HEK293 (cell line): ENCODE data around the gene PATE3.

Source experiments
- CTCF ChIP-seq: fragments of 450-650 bp; formaldehyde crosslinking; IDR thresholded peaks from 2 replicates; pipeline ENCODE4 v1.5.1; 2016; ENCODE audit warnings: missing biosample characterization, missing genetic modification characterization
- TRIM28 ChIP-seq: IDR thresholded peaks from 2 replicates; pipeline ENCODE4 v1.6.1; 2011; ENCODE audit warnings: low read length, control low read depth, borderline replicate concordance
- ZNF121 ChIP-seq: fragments of 450-650 bp; formaldehyde crosslinking; IDR thresholded peaks from 2 replicates; pipeline ENCODE4 v1.5.1; 2016; ENCODE audit warnings: missing biosample characterization, missing genetic modification characterization
- ZNF514 ChIP-seq: fragments of 450-650 bp; formaldehyde crosslinking; IDR thresholded peaks from 2 replicates; pipeline ENCODE4 v1.5.1; 2016; ENCODE audit warnings: missing biosample characterization, missing genetic modification characterization
- ZNF549 ChIP-seq: fragments of 450-650 bp; IDR thresholded peaks from 2 replicates; pipeline ENCODE4 v1.5.1; 2018; ENCODE audit warnings: missing biosample characterization, missing genetic modification characterization, mild to moderate bottlenecking, inconsistent platforms, moderate library complexity
- ZNF571 ChIP-seq: fragments of 450-650 bp; formaldehyde crosslinking; IDR thresholded peaks from 2 replicates; pipeline ENCODE4 v1.5.0; 2017; ENCODE audit warnings: missing biosample characterization, missing genetic modification characterization

DNA sequence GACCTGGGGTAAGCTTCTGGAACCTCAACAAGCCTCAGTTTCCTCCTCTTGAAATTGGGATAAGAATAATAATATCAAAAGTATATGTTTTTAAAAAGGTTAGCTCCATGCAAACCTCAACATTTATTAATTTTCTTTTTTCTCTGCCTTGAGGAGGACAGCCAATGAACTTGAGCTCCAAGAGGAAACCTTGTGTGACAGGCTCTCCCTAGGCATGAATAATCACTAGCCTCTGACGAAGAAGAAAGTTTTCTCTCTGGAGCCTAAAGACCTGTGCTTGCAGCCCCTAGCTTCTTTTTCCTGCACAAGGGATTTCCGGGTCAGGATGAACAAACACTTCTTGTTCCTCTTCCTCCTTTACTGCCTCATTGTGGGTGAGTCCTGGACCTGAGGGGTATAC lies at the start of gene PATE3:
- TF ChIP-seq ZNF121 (tag by site-specific recombination), result no peak
- TF ChIP-seq CTCF (tag by site-specific recombination), result no peak
- no peak for TF ChIP-seq ZNF549 (tag by site-specific recombination)
- TF ChIP-seq ZNF571 (tag by site-specific recombination), result no peak
- no peak for TF ChIP-seq ZNF514 (tag by site-specific recombination)
- no peak for TF ChIP-seq TRIM28
